Ramos (cell line): ENCODE data around the gene CORO1C.
"Not testable (repeated sequence)": the region's sequence is repeated elsewhere in the genome, so short reads cannot be mapped to it uniquely, and the experiment has no call there.

Source experiments
- in situ Hi-C: fragments of 300-500 bp; cut with MboI; formaldehyde crosslinking; loops from one replicate; pipeline ENCODE4 v1.14.3; 2022; ENCODE audit warnings: low sequenced_read_pairs; ENCODE audit not compliant: unreplicated experiment

CORO1C gene

DNA sequence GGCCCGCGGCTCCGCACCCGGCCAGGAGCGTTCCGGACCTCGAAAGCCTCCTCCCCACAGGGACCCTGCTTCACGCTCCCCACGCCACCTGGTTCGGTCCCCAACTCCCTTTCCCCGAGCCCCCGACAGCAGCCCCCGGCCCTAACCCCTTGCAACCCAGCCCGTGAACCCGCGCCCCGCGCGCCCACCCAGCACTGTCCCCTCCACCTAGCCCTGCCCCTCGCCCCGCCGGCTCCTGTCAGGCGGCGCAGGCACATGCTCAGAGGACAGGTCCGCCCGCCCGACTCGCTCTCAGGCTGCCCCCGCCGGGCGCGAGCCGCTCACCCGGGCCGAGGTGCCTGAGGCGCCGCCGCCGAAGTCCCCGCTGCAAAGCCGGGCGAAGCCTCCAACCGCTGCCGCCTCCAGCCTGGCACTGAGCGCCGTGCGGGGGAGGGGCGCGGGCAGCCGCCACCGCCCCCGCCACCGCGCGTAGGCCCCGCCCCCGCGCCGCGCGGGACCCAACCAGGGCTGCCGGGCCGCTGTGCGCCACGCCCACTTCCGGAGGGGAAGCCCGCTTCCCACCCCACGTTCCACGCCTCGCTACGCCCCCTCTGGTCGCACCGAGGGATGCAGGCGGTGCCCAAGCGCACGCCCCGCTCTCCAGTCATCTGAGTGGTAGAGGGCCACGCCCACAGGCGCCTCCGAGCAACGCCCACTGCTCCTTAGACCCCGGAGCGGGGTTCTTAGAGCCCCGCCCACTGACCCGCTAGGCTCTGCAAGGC is at the start of gene CORO1C:
Gene CORO1C (minus strand): TSS at position 414 of the 761 bp plus-strand sequence. CDS start 30,200 bp downstream, outside the sequence.
- in situ Hi-C loops: no loop called here

- in situ Hi-C loops: no loop called here
Observed at GRCh38 chr12:108779998-108780688, 48.8 kb upstream of the CORO1C start.

DNA sequence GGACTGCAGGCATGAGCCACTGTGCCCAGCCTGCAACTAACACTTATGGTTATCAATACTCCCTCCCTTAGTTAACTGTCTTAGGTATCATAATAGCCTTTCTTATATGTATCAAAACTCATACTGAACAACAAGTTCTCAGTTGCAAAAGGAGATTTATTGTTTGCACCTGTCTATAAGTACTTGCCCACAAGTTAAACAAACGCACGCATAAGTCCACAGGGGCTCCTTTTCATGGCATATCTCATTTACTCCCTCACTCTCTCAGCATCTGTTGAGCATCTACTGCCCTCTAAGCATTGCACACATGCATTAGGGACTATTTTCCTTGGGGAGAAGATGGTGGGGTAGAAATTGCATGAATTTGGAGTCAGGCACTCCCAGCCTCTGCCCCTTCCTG is 46.7 kb upstream of the CORO1C start:
- in situ Hi-C loops: no loop called here

DNA sequence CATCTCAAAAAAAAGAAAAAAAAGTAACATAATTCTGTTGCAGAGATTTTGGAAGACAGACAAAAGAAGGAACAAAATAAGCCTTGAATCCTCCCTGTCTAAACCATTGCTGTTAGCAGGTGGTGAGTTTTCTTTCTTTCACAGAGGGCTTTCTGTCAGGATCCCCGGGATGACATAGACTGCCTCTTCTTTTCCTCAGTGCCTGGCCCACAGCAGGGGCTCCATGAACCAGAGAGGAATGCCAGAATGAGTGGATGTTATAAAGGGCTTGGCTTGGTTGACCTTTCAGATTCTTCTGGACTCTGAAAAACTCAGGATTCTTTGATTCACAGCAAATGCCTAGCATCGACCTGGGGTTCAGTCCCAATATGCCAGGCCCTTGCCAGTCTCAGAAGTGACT is 45.8 kb upstream of the CORO1C start:
- in situ Hi-C loops: no loop called here

DNA sequence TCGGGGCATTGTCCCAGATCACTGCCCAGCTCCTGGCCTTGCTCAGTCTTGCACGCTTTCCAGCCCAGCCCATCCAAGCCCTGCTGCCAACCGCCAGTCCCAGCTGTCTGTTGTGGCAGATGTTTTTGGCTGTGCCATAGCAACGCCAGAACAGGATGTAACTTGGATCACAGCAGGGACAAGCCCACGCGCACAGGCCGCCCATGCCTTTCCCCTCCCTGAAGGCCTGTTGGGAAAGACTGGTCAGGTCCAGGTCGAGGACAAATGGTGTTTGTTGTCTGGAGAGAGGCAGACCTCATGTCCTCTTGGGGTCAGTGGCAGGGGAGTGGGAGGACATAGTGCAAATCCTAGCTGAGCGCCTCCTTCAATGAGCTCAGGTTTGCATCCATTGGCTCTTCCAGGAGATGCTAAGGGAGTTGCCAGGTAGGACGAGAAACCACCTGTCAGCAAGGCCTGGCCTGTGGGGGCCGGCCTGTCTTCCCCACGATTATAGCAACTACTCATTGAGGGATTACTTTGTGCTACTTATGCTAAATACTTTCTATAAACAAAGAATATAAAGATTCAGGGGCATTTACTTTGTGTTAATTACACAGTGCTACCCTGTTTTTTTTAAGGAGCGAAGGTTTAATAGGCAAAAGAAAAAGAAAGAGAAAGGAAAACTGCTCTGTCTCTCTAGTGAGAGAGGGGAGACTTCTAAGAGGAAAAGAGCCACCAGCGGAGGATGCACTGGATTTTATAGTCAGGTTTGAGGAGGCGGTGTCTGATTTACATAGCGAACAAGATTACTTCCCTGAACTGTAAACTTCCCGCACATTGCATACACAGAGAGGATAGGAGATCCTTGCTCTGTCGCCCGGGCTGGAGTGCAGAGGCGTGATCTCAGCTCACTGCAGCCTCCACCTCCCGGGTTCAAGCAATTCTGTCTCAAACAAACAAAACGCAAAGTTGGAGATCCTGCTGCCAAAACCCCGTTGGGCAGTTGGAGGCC is 42.8 kb upstream of the CORO1C start:
- in situ Hi-C loops: no loop called here

GRCh38 chr12:108772891-108773797 is 41.8 kb upstream of the CORO1C start:
- in situ Hi-C loops: no loop called here

DNA sequence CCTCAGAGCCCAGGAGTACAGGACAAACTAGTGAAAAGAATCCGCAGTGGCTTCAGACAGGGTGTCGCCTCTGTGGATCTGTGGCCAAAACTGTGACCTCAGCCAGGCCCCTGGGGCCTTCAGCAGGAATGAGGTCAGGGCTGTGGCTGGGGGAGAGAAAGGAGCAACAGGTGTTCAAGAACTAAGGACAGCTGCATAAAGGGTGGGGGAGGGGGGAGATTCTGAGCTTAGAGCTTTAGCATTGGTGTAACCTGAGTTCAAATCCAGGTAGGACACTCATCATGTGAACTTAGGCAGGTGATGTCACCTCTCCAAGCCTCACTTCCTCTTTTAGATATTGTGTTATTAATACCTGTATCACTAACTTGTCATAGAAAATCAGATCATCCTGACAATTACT is 40.9 kb upstream of the CORO1C start:
- in situ Hi-C loops: no loop called here

DNA sequence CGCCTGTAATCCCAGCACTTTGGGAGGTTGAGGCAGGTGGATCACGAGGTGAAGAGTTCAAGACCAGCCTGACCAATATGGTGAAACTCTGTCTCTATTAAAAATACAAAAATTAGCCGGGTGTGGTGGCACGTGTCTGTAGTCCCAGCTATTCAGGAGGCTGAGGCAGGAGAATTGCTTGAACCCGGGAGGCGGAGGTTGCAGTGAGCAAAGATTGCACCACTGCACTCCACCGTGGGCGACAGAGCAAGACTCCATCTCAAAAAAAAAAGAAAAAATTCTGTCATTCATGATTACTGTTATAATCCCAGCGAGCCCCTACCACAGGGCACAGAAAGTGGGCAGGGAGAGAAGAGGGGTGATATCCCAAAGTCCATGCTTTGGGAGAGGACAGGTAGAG is 40.5 kb upstream of the CORO1C start:
- in situ Hi-C loops: not testable (repeated sequence)

GRCh38 chr12:108770963-108771362 is 39.6 kb upstream of the CORO1C start:
- in situ Hi-C loops: no loop called here

DNA sequence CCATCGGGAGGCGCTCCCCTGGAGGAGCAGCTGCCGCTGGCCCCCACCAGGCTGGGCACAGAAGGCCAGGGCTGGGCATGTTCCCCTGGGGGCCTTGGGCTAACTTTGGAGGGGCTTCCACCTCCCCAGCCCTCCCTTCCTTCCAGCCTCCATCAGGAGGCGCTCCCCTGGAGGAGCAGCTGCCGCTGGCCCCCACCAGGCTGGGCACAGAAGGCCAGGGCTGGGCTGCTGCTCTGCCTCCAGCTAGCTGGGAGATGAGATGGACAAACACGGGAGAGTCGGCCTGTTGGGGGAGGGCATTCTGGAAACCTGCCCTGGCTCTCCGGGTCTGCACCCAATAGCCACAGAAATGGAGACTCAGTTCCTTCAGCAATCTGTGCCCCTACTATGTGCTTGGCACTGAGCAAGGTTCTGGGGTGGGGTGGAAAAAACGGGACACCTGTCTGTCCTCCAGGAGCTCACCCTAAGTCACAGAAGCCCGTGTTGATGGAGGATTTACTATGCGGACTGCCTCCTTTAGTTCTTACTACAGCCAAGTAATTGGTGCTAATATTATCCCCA is 39.0 kb upstream of the CORO1C start:
- in situ Hi-C loops: no loop called here

DNA sequence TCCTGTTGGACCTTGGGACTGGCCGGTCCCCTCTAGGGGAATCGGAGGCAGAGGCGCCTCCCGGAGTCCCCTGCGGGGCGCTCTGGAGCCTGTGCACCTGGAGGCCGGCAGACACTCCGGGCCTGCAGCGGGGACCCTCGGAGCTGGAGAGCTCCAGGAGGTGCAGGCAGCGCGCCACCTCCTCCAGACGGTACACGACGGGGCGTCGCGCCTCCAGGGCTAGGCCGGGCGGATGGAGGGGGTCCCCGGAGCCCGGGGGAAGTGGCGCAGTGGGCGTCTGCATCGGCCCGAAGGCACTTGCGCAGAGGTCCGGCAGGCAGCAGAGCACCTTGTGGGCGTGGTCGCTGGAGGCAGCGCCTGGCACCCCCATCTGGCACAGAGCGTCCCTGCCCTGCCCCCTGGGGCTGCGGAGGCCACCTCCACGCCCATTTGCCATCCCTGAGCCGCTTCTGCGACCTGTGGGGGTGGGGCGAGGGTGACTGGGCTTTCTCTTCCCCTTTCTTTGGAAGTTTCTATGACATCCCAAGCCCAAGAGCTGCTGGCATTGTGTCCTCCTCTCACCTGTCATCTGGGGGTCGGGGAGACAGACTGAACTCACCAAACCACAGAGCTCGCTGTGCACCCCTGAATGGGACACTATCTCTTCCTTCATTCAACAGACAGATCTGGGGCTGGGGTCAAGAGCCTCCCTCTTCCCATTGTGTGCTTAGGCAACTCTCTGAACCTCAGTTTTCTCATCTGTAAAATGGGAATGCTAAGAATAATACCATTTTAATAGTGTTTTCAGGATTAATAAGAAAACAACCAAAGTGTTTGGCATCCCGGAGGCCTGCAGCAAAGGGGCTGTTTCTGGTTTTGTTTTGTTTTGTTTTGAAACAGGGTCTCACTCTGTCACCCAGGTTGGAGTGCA is 37.5 kb upstream of the CORO1C start:
- in situ Hi-C loops: no loop called here

DNA sequence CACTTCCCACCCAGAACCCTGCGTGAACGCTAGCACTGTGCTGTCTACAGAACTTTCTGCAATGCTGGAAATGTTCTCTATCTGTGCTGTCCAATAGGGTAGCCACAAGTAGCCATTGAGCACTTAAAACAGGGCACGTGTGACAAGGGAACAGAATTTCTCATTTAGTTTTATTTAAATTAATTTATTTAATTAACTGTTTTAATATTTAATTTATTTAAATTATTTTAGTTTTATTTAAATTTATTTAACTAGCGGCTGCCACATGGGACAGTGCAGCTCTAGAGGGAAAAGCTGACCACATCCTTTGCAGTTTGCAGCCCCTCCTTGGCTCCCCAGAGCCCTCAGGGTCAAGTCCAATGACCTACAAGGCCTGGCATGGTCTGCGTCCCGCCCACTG is 35.0 kb upstream of the CORO1C start:
- in situ Hi-C loops: no loop called here

GRCh38 chr12:108765289-108765764 is 34.0 kb upstream of the CORO1C start:
- in situ Hi-C loops: no loop called here

DNA sequence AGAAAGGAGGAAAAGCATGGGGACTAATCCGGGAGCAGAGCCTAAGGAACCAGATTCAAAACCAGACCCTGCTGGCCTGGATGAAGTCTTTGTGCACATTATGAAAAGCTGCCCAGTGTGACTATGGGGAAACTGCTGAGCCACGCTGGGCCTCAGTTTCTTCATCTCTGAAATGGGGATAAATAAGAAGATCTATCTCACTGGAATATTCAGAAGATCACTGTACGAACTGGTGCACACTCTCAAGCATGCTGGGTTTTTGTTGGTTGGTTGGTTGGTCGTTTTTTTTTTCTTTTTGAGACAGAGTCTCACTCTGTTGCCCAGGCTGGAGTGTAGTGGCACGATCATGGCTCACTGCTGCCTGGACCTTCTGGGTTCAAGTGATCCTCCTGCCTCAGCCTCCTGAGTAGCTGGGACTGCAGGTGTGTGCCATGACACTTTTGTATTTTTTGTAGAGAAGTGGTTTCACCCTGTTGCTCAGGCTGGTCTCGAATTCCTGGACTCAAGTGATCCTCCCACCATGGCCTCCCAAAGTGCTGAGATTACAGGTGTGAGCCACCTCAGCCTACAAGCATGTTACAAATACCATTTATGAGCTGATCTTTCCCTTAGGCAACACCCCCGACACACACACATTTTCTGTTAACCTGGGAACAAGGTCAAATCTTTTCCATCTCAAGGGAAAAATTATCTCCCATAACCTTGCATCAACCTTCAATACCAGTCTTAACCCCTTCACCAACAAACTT is 33.4 kb upstream of the CORO1C start:
- in situ Hi-C loops: no loop called here

DNA sequence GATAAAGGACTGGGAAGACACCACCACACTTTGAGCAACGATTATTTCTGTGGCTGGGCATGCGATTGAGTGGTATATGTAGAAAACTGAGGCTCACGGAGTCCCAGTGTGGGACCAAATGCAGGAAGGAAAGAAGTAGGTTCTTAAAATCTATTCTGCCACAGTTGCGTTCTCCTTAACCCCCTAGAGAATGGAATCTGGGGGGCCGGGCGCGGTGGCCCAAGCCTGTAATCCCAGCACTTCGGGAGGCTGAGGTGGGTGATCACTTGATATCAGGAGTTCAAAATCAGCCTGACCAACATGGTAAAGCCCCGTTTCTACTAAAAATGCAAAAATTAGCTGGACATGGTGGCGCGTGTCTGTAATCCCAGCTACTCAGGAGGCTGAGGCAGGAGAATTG is 29.9 kb upstream of the CORO1C start:
- in situ Hi-C loops: no loop called here

GRCh38 chr12:108759924-108760323 is 28.6 kb upstream of the CORO1C start:
- in situ Hi-C loops: no loop called here

DNA sequence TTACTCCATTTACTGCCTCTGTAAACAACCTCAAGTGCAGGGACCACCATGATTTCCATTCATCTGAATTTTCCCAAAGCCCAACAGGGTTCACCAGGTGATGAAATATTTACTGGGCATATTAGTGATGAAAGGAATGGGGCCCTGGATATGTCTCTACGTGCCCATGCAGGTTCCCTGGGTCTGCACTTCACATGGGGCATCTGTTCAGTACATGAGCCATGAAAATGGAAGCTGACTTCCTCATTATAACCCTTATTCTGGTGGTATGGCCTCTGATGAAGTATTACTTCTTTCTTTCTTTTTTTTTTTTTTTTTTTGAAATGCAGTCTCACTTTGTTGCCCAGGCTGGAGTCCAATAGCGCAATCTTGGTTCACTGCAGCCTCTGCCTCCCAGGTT is 26.5 kb upstream of the CORO1C start:
- in situ Hi-C loops: no loop called here

GRCh38 chr12:108756421-108756820 is 25.1 kb upstream of the CORO1C start:
- in situ Hi-C loops: no loop called here
